DND-41 (cell line): ENCODE data around the gene VSTM5.

ENCODE experiments used
- ATAC-seq: fragments of 200-7000 bp; cut with Tn5 transposase; 3 replicates; pipeline ENCODE4 v1.9.1; 2021; ENCODE audit warnings: low read depth; ENCODE audit not compliant: insufficient read depth
- DNase-seq: peaks from one replicate; pipeline ENCODE4 v3.0.0-alpha.2; 2020
- H2AFZ ChIP-seq: 2 replicates; pipeline ENCODE4 v1.6.0; 2012; ENCODE audit warnings: low read depth, low read length
- H3K27ac ChIP-seq: 2 replicates; pipeline ENCODE4 v1.5.1; 2012; ENCODE audit warnings: low read length, inconsistent platforms
- H3K27me3 ChIP-seq: fragments of 200-600 bp; sonication (generic); 2 replicates; pipeline ENCODE4 v1.6.0; 2012; ENCODE audit warnings: low read length, mild to moderate bottlenecking, inconsistent platforms; ENCODE audit not compliant: insufficient read depth, poor library complexity
- H3K36me3 ChIP-seq: 2 replicates; pipeline ENCODE4 v1.5.1; 2012; ENCODE audit warnings: low read length, inconsistent platforms; ENCODE audit not compliant: insufficient read depth
- H3K4me1 ChIP-seq: 2 replicates; pipeline ENCODE4 v1.5.1; 2012; ENCODE audit warnings: mild to moderate bottlenecking, low read length; ENCODE audit not compliant: insufficient read depth
- H3K4me2 ChIP-seq: 2 replicates; pipeline ENCODE4 v1.6.0; 2012; ENCODE audit warnings: mild to moderate bottlenecking, moderate library complexity, low read length, inconsistent platforms; ENCODE audit not compliant: insufficient read depth
- H3K4me3 ChIP-seq, 2 experiments: fragments of 200-600 bp in 1 of 2; shearing (Covaris generic) in 1 of 2; 2 replicates each; pipeline ENCODE4 v1.5.1; 2012 to 2016; ENCODE audit warnings: inconsistent platforms in 2 of 2, low read length in 2 of 2, mild to moderate bottlenecking in 2 of 2, low read depth in 1 of 2, moderate library complexity in 1 of 2
- H3K79me2 ChIP-seq: 2 replicates; pipeline ENCODE4 v1.6.0; 2012; ENCODE audit warnings: low read length, inconsistent platforms; ENCODE audit not compliant: insufficient read depth
- H3K9ac ChIP-seq: 2 replicates; pipeline ENCODE4 v1.6.0; 2012; ENCODE audit warnings: low read depth, mild to moderate bottlenecking, inconsistent platforms, low read length, moderate library complexity
- H3K9me3 ChIP-seq: 2 replicates; pipeline ENCODE4 v1.5.1; 2012; ENCODE audit warnings: low read length, moderate library complexity, mild to moderate bottlenecking, inconsistent platforms; ENCODE audit not compliant: insufficient read depth, severe bottlenecking
- H4K20me1 ChIP-seq: 2 replicates; pipeline ENCODE4 v1.6.0; 2012; ENCODE audit warnings: low read length; ENCODE audit not compliant: insufficient read depth
- EZH2 ChIP-seq: IDR thresholded peaks from 3 replicates; pipeline ENCODE4 v1.6.1; 2012; ENCODE audit warnings: borderline replicate concordance, low read depth, mild to moderate bottlenecking, moderate library complexity, low read length, inconsistent platforms; ENCODE audit not compliant: severe bottlenecking
- TF ChIP-seq, protein P1 (sequence below): IDR thresholded peaks from 2 replicates; pipeline ENCODE4 v1.5.1; 2012; ENCODE audit warnings: borderline replicate concordance, low read length, moderate library complexity, mild to moderate bottlenecking; ENCODE audit not compliant: poor library complexity, severe bottlenecking; ENCODE audit errors: extremely low read depth

The VSTM5 gene

DNA sequence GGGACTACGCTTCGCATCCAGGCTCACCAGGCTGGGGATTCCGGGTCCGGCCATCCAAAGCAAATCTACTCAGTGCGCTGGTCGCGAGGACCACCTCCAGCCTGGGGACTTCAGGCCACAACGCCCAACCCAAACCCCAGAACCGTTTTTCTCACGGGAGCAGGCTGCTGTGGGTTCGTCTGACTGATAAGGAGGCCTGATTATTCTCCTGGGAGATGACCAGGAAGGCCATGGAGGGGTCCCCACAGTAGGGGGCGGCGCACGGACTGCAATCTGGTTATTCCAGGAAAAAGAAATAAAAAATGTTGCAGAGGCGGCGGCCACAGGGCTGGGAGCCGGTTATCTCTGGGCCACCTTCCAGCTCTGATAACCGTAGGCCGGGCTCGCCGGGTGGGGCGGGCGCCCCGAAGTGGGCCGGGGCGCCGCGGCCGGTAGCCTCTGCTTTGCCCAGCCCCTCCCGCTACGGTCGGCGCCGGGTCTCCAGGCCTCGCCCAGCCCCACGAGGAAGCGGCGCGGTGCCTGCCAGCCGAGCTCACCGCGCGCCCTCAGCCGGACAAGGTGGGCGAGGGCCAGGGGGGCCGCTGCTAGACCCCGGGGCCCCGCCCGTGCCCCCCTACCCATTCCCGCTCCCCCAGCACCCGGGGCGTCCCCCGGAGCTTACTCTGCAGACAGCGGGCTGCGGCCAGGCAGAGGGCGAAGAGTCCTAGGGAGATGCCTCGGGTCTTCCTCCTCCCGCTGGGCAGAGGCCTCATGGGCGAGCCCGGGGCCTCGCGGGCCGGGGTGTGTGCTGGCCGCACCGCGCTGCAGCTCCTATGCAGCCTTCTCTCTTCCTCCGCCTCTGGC, 446 bp downstream of the VSTM5 start:
- H3K36me3 ChIP-seq: no peaks in the 10 kb centered on the region
- H3K4me3 ChIP-seq: no peak overlapping the region
- H3K9me3 ChIP-seq: no peaks in the 10 kb centered on the region
- H3K27ac ChIP-seq: no peak overlapping the region
- DNase-seq (no peak), ATAC-seq (no peak)
- no peaks in the 10 kb centered on the region for H3K27me3 ChIP-seq
- H3K79me2 ChIP-seq: no peaks in the 10 kb centered on the region
- H2AFZ ChIP-seq: no peak overlapping the region
- TF ChIP-seq, protein P1, sequence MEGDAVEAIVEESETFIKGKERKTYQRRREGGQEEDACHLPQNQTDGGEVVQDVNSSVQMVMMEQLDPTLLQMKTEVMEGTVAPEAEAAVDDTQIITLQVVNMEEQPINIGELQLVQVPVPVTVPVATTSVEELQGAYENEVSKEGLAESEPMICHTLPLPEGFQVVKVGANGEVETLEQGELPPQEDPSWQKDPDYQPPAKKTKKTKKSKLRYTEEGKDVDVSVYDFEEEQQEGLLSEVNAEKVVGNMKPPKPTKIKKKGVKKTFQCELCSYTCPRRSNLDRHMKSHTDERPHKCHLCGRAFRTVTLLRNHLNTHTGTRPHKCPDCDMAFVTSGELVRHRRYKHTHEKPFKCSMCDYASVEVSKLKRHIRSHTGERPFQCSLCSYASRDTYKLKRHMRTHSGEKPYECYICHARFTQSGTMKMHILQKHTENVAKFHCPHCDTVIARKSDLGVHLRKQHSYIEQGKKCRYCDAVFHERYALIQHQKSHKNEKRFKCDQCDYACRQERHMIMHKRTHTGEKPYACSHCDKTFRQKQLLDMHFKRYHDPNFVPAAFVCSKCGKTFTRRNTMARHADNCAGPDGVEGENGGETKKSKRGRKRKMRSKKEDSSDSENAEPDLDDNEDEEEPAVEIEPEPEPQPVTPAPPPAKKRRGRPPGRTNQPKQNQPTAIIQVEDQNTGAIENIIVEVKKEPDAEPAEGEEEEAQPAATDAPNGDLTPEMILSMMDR: no peak
- no peak for TF ChIP-seq EZH2
- no peak overlapping the region for H3K9ac ChIP-seq
- H3K4me1 ChIP-seq: no peaks in the 10 kb centered on the region
- H4K20me1 ChIP-seq: no peaks in the 10 kb centered on the region
- H3K4me2 ChIP-seq: no peak overlapping the region

DNA sequence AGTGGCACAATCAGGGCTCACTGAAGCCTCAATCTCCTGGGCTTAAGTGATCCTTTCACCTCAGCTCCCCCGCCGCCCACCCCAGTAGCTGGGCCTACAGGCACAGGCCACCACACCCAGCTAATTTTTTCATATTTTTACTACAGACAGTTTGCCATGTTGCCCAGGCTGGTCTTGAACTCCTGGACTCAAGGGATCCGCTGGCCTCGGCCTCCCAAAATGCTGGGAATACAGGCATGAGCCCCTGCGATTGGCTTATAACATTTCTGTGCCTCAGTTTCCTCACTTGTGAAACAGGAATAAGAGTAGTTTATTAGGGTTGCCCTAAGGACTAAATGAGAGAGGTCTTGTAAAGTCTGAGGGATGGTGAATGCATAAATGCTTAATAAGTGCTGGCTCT, 1.2 kb downstream of the VSTM5 start:
- Histone ChIP-seq H4K20me1 (no peaks in the 10 kb centered on the region), H3K4me2 (no peak overlapping the region), H3K4me1 (no peaks in the 10 kb centered on the region), H3K4me3 (no peak overlapping the region), H3K27me3 (no peaks in the 10 kb centered on the region), H3K79me2 (no peaks in the 10 kb centered on the region), H2AFZ (no peak overlapping the region), H3K9ac (no peak overlapping the region), H3K36me3 (no peaks in the 10 kb centered on the region), H3K27ac (no peak overlapping the region), H3K9me3 (no peaks in the 10 kb centered on the region)
- TF ChIP-seq, protein P1: no peak
- no peak for TF ChIP-seq EZH2
- ATAC-seq (no peak), DNase-seq (no peak)

DNA sequence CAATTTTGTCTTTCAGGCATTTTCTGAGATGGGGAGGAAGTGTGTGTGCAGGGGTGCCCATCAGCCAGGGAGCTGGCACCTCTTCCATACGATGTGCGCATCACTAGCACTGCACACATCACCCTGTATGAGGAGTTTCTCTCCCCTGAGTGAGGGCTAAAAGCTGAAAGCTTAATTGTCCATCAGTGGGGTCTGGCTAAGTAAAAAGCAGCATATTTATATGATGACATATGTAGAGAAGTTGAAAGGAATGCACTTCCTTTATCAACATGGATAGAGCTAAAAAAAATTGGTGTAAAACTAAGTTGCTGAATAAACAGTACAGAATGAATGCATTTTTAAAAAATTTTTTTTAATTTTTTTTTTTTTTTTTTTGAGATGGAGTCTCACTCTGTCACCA, 4.0 kb downstream of the VSTM5 start:
- H3K79me2 ChIP-seq: no peaks in the 10 kb centered on the region
- H3K9ac ChIP-seq: no peak overlapping the region
- no peaks in the 10 kb centered on the region for H3K4me1 ChIP-seq
- TF ChIP-seq, protein P1: no peak
- TF ChIP-seq EZH2: no peak
- H3K36me3 ChIP-seq: no peaks in the 10 kb centered on the region
- H3K4me3 ChIP-seq: no peak overlapping the region
- no peaks in the 10 kb centered on the region for H4K20me1 ChIP-seq
- H3K27me3 ChIP-seq: no peaks in the 10 kb centered on the region
- H3K4me2 ChIP-seq: no peak overlapping the region
- no peak for ATAC-seq
- H3K9me3 ChIP-seq: no peaks in the 10 kb centered on the region
- H2AFZ ChIP-seq: no peak overlapping the region
- no peak for DNase-seq
- no peak overlapping the region for H3K27ac ChIP-seq
